GM12873 (cell line): ENCODE data around the gene URAD.

Experiments used
- CTCF ChIP-seq: IDR thresholded peaks from 2 replicates; pipeline ENCODE4 v1.5.1; 2012; ENCODE audit warnings: low read depth, mild to moderate bottlenecking, moderate library complexity, low read length, control low read depth; ENCODE audit not compliant: insufficient read depth; ENCODE audit errors: missing control alignments

URAD gene

GRCh38 chr13:28027607-28028364 is 39.3 kb upstream of the URAD start:
- TF ChIP-seq CTCF: no peak

- no peak for TF ChIP-seq CTCF
Measured at GRCh38 chr13:28027071-28027470, 38.6 kb upstream of the URAD start.

- TF ChIP-seq CTCF: no peak
Measured at GRCh38 chr13:28026508-28026907, 38.0 kb upstream of the URAD start.

GRCh38 chr13:28022848-28023518 is 34.5 kb upstream of the URAD start:
- no peak for TF ChIP-seq CTCF

GRCh38 chr13:28014301-28014700 is 25.8 kb upstream of the URAD start:
- TF ChIP-seq CTCF: no peak

GRCh38 chr13:28013482-28013881 is 25.0 kb upstream of the URAD start:
- TF ChIP-seq CTCF: no peak

GRCh38 chr13:28012896-28013295 is 24.4 kb upstream of the URAD start:
- no peak for TF ChIP-seq CTCF
